AG20443 (cell line): ENCODE measurements around the gene OXER1.
A peak's percentile ranks its signal among the peaks of the same experiment; 100 is the strongest.

Experiments used
- DNase-seq: peaks from one replicate; pipeline ENCODE4 v3.0.0; 2012; ENCODE audit warnings: low spot score, mixed read lengths

OXER1 gene

GRCh38 chr2:42764096-42764495 lies at the start of gene OXER1:
Gene OXER1, minus strand, starts transcription at chr2:42764135. Its CDS starts 73 bp downstream, at chr2:42764062.
- DNase-seq: no peak

- no peak for DNase-seq
Measured at GRCh38 chr2:42812899-42813479, 49.1 kb upstream of the OXER1 start.

GRCh38 chr2:42810971-42811811 lies 47.3 kb upstream of the OXER1 start:
- peak; percentile 60 for DNase-seq

GRCh38 chr2:42810121-42810970 lies 46.4 kb upstream of the OXER1 start:
- peak; percentile 96 for DNase-seq

GRCh38 chr2:42809819-42810120 lies 45.8 kb upstream of the OXER1 start:
- DNase-seq: peak; percentile 92

GRCh38 chr2:42809131-42809818 lies 45.3 kb upstream of the OXER1 start:
- no peak for DNase-seq

GRCh38 chr2:42808301-42808700 lies 44.4 kb upstream of the OXER1 start:
- no peak for DNase-seq

GRCh38 chr2:42806786-42807185 lies 42.9 kb upstream of the OXER1 start:
- DNase-seq: no peak

GRCh38 chr2:42804891-42805290 lies 41.0 kb upstream of the OXER1 start:
- DNase-seq: no peak

- DNase-seq: no peak
Measured at GRCh38 chr2:42804338-42804737, 40.4 kb upstream of the OXER1 start.

- no peak for DNase-seq
Measured at GRCh38 chr2:42802150-42802549, 38.2 kb upstream of the OXER1 start.

GRCh38 chr2:42801381-42801780 lies 37.4 kb upstream of the OXER1 start:
- DNase-seq: no peak

- DNase-seq: no peak
Measured at GRCh38 chr2:42800981-42801380, 37.0 kb upstream of the OXER1 start.

- DNase-seq: no peak
Measured at GRCh38 chr2:42800461-42800962, 36.6 kb upstream of the OXER1 start.

GRCh38 chr2:42799881-42800280 lies 35.9 kb upstream of the OXER1 start:
- no peak for DNase-seq

GRCh38 chr2:42797281-42797680 lies 33.3 kb upstream of the OXER1 start:
- no peak for DNase-seq

GRCh38 chr2:42796427-42797248 lies 32.7 kb upstream of the OXER1 start:
- no peak for DNase-seq

GRCh38 chr2:42795841-42796301 lies 31.9 kb upstream of the OXER1 start:
- no peak for DNase-seq

GRCh38 chr2:42795275-42795674 lies 31.3 kb upstream of the OXER1 start:
- DNase-seq: no peak

GRCh38 chr2:42794271-42795046 lies 30.5 kb upstream of the OXER1 start:
- DNase-seq: peak; percentile 61
